HepG2 (cell line): ENCODE measurements around the gene ZNFX1. TPM values are rescaled to one million over a fixed set of nuclear protein-coding genes. Genes with fewer than 3 reads are reported as not detected.

Experiments
- BRCA1 ChIP-seq: sonication (generic); formaldehyde crosslinking; IDR thresholded peaks from 2 replicates; pipeline ENCODE4 v1.4.0; 2020; ENCODE audit warnings: missing genetic modification reagents
- BRD4 ChIP-seq: sonication (generic); formaldehyde crosslinking; IDR thresholded peaks from 2 replicates; pipeline ENCODE4 v1.4.0; 2020; ENCODE audit warnings: missing genetic modification reagents
- GATA4 ChIP-seq: sonication (generic); IDR thresholded peaks from 2 replicates; pipeline ENCODE4 v1.6.1; 2016; ENCODE audit warnings: antibody characterized with exemption, low read depth, borderline replicate concordance
- KDM4B ChIP-seq: sonication (generic); formaldehyde crosslinking; IDR thresholded peaks from 2 replicates; pipeline ENCODE4 v1.4.0; 2020; ENCODE audit warnings: missing genetic modification reagents
- NFE2L2 ChIP-seq: fragments of 150-350 bp; IDR thresholded peaks from 2 replicates; pipeline ENCODE4 v1.6.1; 2014; ENCODE audit warnings: low read length
- RBFOX2 ChIP-seq: fragments of 200-400 bp; formaldehyde crosslinking; IDR thresholded peaks from 2 replicates; pipeline ENCODE4 v1.6.1; 2017; ENCODE audit warnings: low read depth, mild to moderate bottlenecking, low read length
- SP140L ChIP-seq: sonication (generic); formaldehyde crosslinking; IDR thresholded peaks from 2 replicates; pipeline ENCODE4 v1.4.0; 2020; ENCODE audit warnings: missing genetic modification reagents, borderline replicate concordance
- TAF15 ChIP-seq: fragments of 200-400 bp; formaldehyde crosslinking; IDR thresholded peaks from one replicate; pipeline ENCODE4 v1.6.1; 2018; ENCODE audit warnings: mild to moderate bottlenecking, low read depth, low read length; ENCODE audit not compliant: poor library complexity, severe bottlenecking
- YEATS2 ChIP-seq: sonication (generic); formaldehyde crosslinking; IDR thresholded peaks from 2 replicates; pipeline ENCODE4 v1.4.0; 2020; ENCODE audit warnings: missing genetic modification reagents, borderline replicate concordance
- ZBTB1 ChIP-seq: sonication (generic); formaldehyde crosslinking; IDR thresholded peaks from 2 replicates; pipeline ENCODE4 v1.4.0; 2020; ENCODE audit warnings: missing genetic modification reagents, borderline replicate concordance
- ZFP36L1 ChIP-seq: sonication (generic); formaldehyde crosslinking; IDR thresholded peaks from 2 replicates; pipeline ENCODE4 v1.8.0; 2022; ENCODE audit warnings: mild to moderate bottlenecking, missing genetic modification reagents, moderate library complexity
- ZMYM3 ChIP-seq: sonication (generic); formaldehyde crosslinking; IDR thresholded peaks from 2 replicates; pipeline ENCODE4 v1.5.1; 2020; ENCODE audit warnings: mild to moderate bottlenecking, missing genetic modification reagents
- ZNF136 ChIP-seq: sonication (generic); formaldehyde crosslinking; IDR thresholded peaks from 2 replicates; pipeline ENCODE4 v1.8.1; 2022; ENCODE audit warnings: low read depth, mild to moderate bottlenecking, moderate library complexity, missing genetic modification reagents
- ZNF232 ChIP-seq: sonication (generic); formaldehyde crosslinking; IDR thresholded peaks from 2 replicates; pipeline ENCODE4 v1.4.0; 2020; ENCODE audit warnings: missing genetic modification reagents, borderline replicate concordance
- ZNF274 ChIP-seq: sonication (generic); formaldehyde crosslinking; IDR thresholded peaks from 2 replicates; pipeline ENCODE4 v1.5.1; 2020; ENCODE audit warnings: mild to moderate bottlenecking, missing genetic modification reagents
- ZNF564 ChIP-seq: sonication (generic); formaldehyde crosslinking; IDR thresholded peaks from 2 replicates; pipeline ENCODE4 v1.8.1; 2023; ENCODE audit warnings: mild to moderate bottlenecking, missing genetic modification reagents
- ZNF773 ChIP-seq: sonication (generic); formaldehyde crosslinking; IDR thresholded peaks from 2 replicates; pipeline ENCODE4 v1.4.0; 2020; ENCODE audit warnings: missing genetic modification reagents, borderline replicate concordance
- ZNF891 ChIP-seq: sonication (generic); formaldehyde crosslinking; IDR thresholded peaks from 2 replicates; pipeline ENCODE4 v1.5.0; 2020; ENCODE audit warnings: mild to moderate bottlenecking, missing genetic modification reagents
- polyA plus RNA-seq, 8 experiments: library from polyadenylated mRNA; depleted of rRNA in 3 of 8; stranded (reverse) in 7 of 8; unstranded in 1 of 8; fragments of >200 nt; fragmentation: Illumina TruSeq in 4 of 8; extraction: Trizol in 4 of 8; gene quantifications; 2 replicates each; pipeline versions ENCODE4 v1.2.1 to v1.2.3, GENCODE V29; 2011 to 2016; ENCODE audit warnings: low read depth in 4 of 8, missing spikeins in 1 of 8, mixed read lengths in 1 of 8; ENCODE audit not compliant: insufficient read depth in 1 of 8
- total RNA-seq, 5 experiments: library from RNA; depleted of rRNA; stranded (reverse); fragments of >200 nt; fragmentation: Illumina TruSeq; extraction: Trizol; gene quantifications; 2 replicates each; pipeline ENCODE4 v1.2.3, GENCODE V29; 2016; ENCODE audit warnings: low read depth in 1 of 5
- TF ChIP-seq, protein P1 (sequence below): sonication (generic); formaldehyde crosslinking; IDR thresholded peaks from 2 replicates; pipeline ENCODE4 v1.5.1; 2020; ENCODE audit warnings: missing genetic modification reagents, mild to moderate bottlenecking, borderline replicate concordance
- TF ChIP-seq, protein P2 (sequence below): sonication (generic); formaldehyde crosslinking; IDR thresholded peaks from 2 replicates; pipeline ENCODE4 v1.4.0; 2020; ENCODE audit warnings: missing genetic modification reagents
- TF ChIP-seq, protein P3 (sequence below): sonication (generic); formaldehyde crosslinking; IDR thresholded peaks from 2 replicates; pipeline ENCODE4 v1.5.1; 2020; ENCODE audit warnings: mild to moderate bottlenecking, missing genetic modification reagents, borderline replicate concordance

The ZNFX1 gene
- total and polyA plus RNA-seq, 2 of the 13 experiments (the other 11 are each of a cell fraction or from before 2014, with no cell fraction given) = 2.9 to 11.1 TPM

DNA sequence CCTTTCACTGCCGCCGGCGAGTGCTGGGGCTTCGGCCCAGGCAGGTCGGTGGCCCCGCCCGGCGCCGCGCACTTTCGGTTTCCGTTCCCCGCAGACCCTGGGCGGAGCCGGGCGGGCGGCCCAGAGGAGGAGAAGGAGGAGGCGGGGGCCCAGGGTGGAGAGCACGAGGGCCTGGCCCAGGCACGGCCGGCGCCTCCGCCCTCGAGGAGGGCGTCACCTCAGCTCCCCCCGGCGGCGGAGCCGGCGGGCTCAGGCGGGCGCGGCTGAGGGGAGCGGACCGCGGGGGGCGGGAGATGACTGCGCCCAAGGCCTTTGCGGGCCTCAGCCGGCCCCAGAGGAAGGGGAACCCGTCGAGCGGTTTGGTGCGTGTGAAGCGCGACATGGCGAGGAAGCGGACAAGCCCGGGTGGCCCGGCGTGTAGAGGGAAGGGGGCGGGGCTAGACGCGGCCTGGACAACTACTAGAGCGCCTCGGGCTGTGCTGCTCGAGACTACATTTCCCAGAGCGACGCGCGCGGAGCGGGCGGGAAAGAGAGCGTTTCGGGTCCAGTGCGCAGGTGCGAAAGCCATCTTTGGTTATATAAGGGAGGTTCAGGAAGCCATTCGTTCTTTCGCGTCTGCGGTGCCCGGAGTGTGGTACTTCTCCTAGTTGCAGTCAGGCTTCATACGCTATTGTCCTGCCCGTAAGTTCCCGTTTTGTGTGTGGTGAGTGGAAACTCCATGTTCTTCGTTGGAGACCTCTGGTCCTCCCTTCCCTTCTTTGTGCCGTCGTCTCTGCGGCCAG lies at the start of gene ZNFX1 (continued):
- TF ChIP-seq, protein P1, sequence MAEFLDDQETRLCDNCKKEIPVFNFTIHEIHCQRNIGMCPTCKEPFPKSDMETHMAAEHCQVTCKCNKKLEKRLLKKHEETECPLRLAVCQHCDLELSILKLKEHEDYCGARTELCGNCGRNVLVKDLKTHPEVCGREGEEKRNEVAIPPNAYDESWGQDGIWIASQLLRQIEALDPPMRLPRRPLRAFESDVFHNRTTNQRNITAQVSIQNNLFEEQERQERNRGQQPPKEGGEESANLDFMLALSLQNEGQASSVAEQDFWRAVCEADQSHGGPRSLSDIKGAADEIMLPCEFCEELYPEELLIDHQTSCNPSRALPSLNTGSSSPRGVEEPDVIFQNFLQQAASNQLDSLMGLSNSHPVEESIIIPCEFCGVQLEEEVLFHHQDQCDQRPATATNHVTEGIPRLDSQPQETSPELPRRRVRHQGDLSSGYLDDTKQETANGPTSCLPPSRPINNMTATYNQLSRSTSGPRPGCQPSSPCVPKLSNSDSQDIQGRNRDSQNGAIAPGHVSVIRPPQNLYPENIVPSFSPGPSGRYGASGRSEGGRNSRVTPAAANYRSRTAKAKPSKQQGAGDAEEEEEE = no peak; the same call in 1 of the 2 replicates
- TF ChIP-seq ZNF232 (CRISPR knock-in tag) (peak; percentile 99), ZNF891 (CRISPR knock-in tag) (peak; percentile 66), ZNF564 (CRISPR knock-in tag) (peak; percentile 84), RBFOX2 (peak; percentile 99), ZBTB1 (CRISPR knock-in tag) (peak; percentile 76; the same call in 1 of the 2 replicates), ZNF773 (CRISPR knock-in tag) (peak; percentile 96), ZMYM3 (no peak), YEATS2 (CRISPR knock-in tag) (peak; percentile 99), ZNF136 (CRISPR knock-in tag) (peak; percentile 97; the same call in 1 of the 2 replicates), KDM4B (CRISPR knock-in tag) (peak; percentile 83), BRCA1 (CRISPR knock-in tag) (peak; percentile 94), BRD4 (peak; percentile 99), ZNF274 (CRISPR knock-in tag) (peak; percentile 61), NFE2L2 (no peak), GATA4 (peak; percentile 97), SP140L (CRISPR knock-in tag) (peak; percentile 94), TAF15 (no peak), ZFP36L1 (peak; percentile 85)
- TF ChIP-seq, protein P2, sequence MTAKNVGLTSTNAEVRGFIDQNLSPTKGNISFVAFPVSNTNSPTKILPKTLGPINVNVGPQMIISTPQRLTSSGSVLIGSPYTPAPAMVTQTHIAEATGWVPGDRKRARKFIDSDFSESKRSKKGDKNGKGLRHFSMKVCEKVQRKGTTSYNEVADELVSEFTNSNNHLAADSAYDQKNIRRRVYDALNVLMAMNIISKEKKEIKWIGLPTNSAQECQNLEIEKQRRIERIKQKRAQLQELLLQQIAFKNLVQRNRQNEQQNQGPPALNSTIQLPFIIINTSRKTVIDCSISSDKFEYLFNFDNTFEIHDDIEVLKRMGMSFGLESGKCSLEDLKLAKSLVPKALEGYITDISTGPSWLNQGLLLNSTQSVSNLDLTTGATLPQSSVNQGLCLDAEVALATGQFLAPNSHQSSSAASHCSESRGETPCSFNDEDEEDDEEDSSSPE = peak; percentile 99
- TF ChIP-seq, protein P3, sequence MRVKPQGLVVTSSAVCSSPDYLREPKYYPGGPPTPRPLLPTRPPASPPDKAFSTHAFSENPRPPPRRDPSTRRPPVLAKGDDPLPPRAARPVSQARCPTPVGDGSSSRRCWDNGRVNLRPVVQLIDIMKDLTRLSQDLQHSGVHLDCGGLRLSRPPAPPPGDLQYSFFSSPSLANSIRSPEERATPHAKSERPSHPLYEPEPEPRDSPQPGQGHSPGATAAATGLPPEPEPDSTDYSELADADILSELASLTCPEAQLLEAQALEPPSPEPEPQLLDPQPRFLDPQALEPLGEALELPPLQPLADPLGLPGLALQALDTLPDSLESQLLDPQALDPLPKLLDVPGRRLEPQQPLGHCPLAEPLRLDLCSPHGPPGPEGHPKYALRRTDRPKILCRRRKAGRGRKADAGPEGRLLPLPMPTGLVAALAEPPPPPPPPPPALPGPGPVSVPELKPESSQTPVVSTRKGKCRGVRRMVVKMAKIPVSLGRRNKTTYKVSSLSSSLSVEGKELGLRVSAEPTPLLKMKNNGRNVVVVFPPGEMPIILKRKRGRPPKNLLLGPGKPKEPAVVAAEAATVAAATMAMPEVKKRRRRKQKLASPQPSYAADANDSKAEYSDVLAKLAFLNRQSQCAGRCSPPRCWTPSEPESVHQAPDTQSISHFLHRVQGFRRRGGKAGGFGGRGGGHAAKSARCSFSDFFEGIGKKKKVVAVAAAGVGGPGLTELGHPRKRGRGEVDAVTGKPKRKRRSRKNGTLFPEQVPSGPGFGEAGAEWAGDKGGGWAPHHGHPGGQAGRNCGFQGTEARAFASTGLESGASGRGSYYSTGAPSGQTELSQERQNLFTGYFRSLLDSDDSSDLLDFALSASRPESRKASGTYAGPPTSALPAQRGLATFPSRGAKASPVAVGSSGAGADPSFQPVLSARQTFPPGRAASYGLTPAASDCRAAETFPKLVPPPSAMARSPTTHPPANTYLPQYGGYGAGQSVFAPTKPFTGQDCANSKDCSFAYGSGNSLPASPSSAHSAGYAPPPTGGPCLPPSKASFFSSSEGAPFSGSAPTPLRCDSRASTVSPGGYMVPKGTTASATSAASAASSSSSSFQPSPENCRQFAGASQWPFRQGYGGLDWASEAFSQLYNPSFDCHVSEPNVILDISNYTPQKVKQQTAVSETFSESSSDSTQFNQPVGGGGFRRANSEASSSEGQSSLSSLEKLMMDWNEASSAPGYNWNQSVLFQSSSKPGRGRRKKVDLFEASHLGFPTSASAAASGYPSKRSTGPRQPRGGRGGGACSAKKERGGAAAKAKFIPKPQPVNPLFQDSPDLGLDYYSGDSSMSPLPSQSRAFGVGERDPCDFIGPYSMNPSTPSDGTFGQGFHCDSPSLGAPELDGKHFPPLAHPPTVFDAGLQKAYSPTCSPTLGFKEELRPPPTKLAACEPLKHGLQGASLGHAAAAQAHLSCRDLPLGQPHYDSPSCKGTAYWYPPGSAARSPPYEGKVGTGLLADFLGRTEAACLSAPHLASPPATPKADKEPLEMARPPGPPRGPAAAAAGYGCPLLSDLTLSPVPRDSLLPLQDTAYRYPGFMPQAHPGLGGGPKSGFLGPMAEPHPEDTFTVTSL = peak; percentile 23; the same call in 1 of the 2 replicates
